GM12878 (cell line): Measurements from ENCODE around the gene METTL23. TPM values are rescaled to one million over a fixed set of nuclear protein-coding genes. Genes with fewer than 3 reads are reported as not detected.

Source experiments
- ATAC-seq: fragments of 200-7000 bp; cut with Tn5 transposase; 3 replicates; pipeline ENCODE4 v1.9.1; 2020; ENCODE audit warnings: mild to moderate bottlenecking, moderate library complexity
- BruUV-seq: library from RNA; stranded (reverse); fragments of 400-500 nt; replicated peaks from 2 replicates; lab custom pipeline; 2021; lab: Mats Ljungman, UMichigan
- CTCF ChIA-PET: fragments of 300-600 bp; sonication (Branson Sonifier 250); formaldehyde crosslinking; extraction: SDS; loops from one replicate; lab custom pipeline; 2021; ENCODE audit warnings: inconsistent platforms; lab: Yijun Ruan, JAX
- POLR2A ChIA-PET: fragments of 350-600 bp; formaldehyde crosslinking; extraction: SDS; loops from one replicate; lab custom pipeline; 2021; ENCODE audit warnings: inconsistent platforms; lab: Charles Lee
- RAD21 ChIA-PET: fragments of 300-600 bp; sonication (Branson Sonifier 250); formaldehyde crosslinking; loops from one replicate; lab custom pipeline; 2023; ENCODE audit warnings: antibody characterized with exemption; ENCODE audit not compliant: unreplicated experiment; lab: Charles Lee
- SMC1A ChIA-PET: fragments of 300-600 bp; sonication (Branson Sonifier 250); formaldehyde crosslinking; loops from one replicate; lab custom pipeline; 2023; ENCODE audit not compliant: unreplicated experiment, uncharacterized antibody; lab: Charles Lee
- DNase-seq: peaks from one replicate; pipeline ENCODE4 v3.0.0-alpha.2; 2011; ENCODE audit warnings: low read depth, low spot score
- FAIRE-seq: peaks from 3 replicates; lab custom pipeline; 2011; peaks lifted over from hg19 to GRCh38; lab: Jason Lieb, UNC
- H2AFZ ChIP-seq: 2 replicates; pipeline ENCODE4 v1.6.0; 2011; ENCODE audit warnings: low read depth, low read length, control low read depth; ENCODE audit not compliant: control insufficient read depth
- H3K27ac ChIP-seq: 2 replicates; pipeline ENCODE4 v1.5.1; 2011; ENCODE audit warnings: control low read depth; ENCODE audit not compliant: control insufficient read depth, insufficient read depth
- H3K27me3 ChIP-seq, 2 experiments: replicated peaks in 1 of 2; 2 replicates each; pipeline versions ENCODE4 v1.6.0 to v1.6.1; 2011; ENCODE audit warnings: low read length in 1 of 2; ENCODE audit not compliant: control insufficient read depth in 2 of 2, insufficient read depth in 2 of 2
- H3K36me3 ChIP-seq, 2 experiments: 2 replicates each; pipeline ENCODE4 v1.5.1; 2011; ENCODE audit warnings: low read length in 1 of 2; ENCODE audit not compliant: control insufficient read depth in 2 of 2, insufficient read depth in 2 of 2
- H3K4me1 ChIP-seq: 2 replicates; pipeline ENCODE4 v1.6.1; 2011; ENCODE audit warnings: mild to moderate bottlenecking, low read length, moderate library complexity, mixed read lengths; ENCODE audit not compliant: control insufficient read depth, insufficient read depth
- H3K4me2 ChIP-seq: 2 replicates; pipeline ENCODE4 v1.6.0; 2011; ENCODE audit warnings: control low read depth; ENCODE audit not compliant: control insufficient read depth, insufficient read depth
- H3K4me3 ChIP-seq: fragments of 200-600 bp; sonication (generic); 2 replicates; pipeline ENCODE4 v1.5.1; 2016
- H3K79me2 ChIP-seq: 2 replicates; pipeline ENCODE4 v1.6.0; 2011; ENCODE audit warnings: low read length; ENCODE audit not compliant: control insufficient read depth, insufficient read depth
- H3K9ac ChIP-seq: 2 replicates; pipeline ENCODE4 v1.8.0; 2011; ENCODE audit warnings: low read length, control low read depth, mixed read lengths; ENCODE audit not compliant: control insufficient read depth, insufficient read depth
- H3K9me3 ChIP-seq: replicated peaks from 3 replicates; pipeline ENCODE4 v1.5.1; 2011; ENCODE audit warnings: mild to moderate bottlenecking, low read length; ENCODE audit not compliant: control insufficient read depth, insufficient read depth
- H4K20me1 ChIP-seq: 2 replicates; pipeline ENCODE4 v1.6.0; 2011; ENCODE audit not compliant: control insufficient read depth, insufficient read depth
- BHLHE40 ChIP-seq, 2 experiments: fragments of 450-650 bp in 1 of 2; IDR thresholded peaks; 2 replicates each; pipeline ENCODE4 v1.6.1; 2011 to 2017; ENCODE audit warnings: low read depth in 2 of 2, borderline replicate concordance in 1 of 2, improper control_type of control experiment in 1 of 2, low read length in 1 of 2, mild to moderate bottlenecking in 1 of 2
- BMI1 ChIP-seq: fragments of 450-650 bp; IDR thresholded peaks from 2 replicates; pipeline ENCODE4 v1.6.1; 2016; ENCODE audit warnings: mild to moderate bottlenecking, moderate library complexity, borderline replicate concordance
- CREB1 ChIP-seq: IDR thresholded peaks from 2 replicates; pipeline ENCODE4 v1.6.1; 2012; ENCODE audit warnings: low read depth, mild to moderate bottlenecking, inconsistent platforms
- FOS ChIP-seq: IDR thresholded peaks from 3 replicates; pipeline ENCODE4 v1.6.1; 2011; ENCODE audit warnings: borderline replicate concordance; ENCODE audit not compliant: insufficient read length; ENCODE audit errors: extremely low read depth
- MTA3 ChIP-seq: IDR thresholded peaks from 2 replicates; pipeline ENCODE4 v1.6.1; 2012; ENCODE audit warnings: low read length, inconsistent platforms, borderline replicate concordance
- RCOR1 ChIP-seq: conservative IDR thresholded peaks from 2 replicates; pipeline ENCODE4 v1.6.1; 2012; ENCODE audit warnings: low read depth, low read length, improper control_type of control experiment
- ZNF384 ChIP-seq: IDR thresholded peaks from 2 replicates; pipeline ENCODE4 v1.6.1; 2012; ENCODE audit warnings: low read depth, mild to moderate bottlenecking, low read length, improper control_type of control experiment, borderline replicate concordance
- WGBS: methylation state at CpG from one replicate; pipeline ENCODE4 v1.1.6; 2016; ENCODE audit warnings: low lambda C conversion rate; ENCODE audit not compliant: insufficient replicate concordance, insufficient coverage; ENCODE audit errors: missing lambda C conversion rate; 5-methylcytosine and 5-hydroxymethylcytosine counted together
- in situ Hi-C: fragments of 300-500 bp; cut with MboI; formaldehyde crosslinking; loops from 9 replicates; pipeline ENCODE4 v1.14.3; 2018; ENCODE audit warnings: mixed read lengths
- intact Hi-C: fragments of 100-400 bp; cut with micrococcal nuclease; formaldehyde crosslinking; loops from one replicate; pipeline ENCODE4 v1.14.2; 2022; ENCODE audit not compliant: unreplicated experiment
- polyA plus RNA-seq, 11 experiments: library from polyadenylated mRNA; depleted of rRNA in 4 of 11; unstranded in 6 of 11; stranded (reverse) in 5 of 11; fragments of >200 nt; fragmentation: Nextera tagmentation in 4 of 11; fragmentation: Illumina TruSeq in 1 of 11; extraction: Ambion mirVana in 4 of 11; extraction: Trizol in 1 of 11; gene quantifications; 1 replicate in 1 of 11; 2 replicates in 10 of 11; pipeline versions ENCODE4 v1.2.1 to v1.2.3, GENCODE V29; 2011 to 2016; ENCODE audit warnings: inconsistent platforms in 2 of 11, missing spikeins in 2 of 11, low read depth in 1 of 11
- total RNA-seq, 4 experiments: library from RNA; depleted of rRNA in 3 of 4; stranded (reverse); fragments of >200 nt in 3 of 4; fragmentation: Illumina TruSeq in 1 of 4; extraction: Trizol in 1 of 4; gene quantifications; 2 replicates each; pipeline versions ENCODE4 v1.2.1 to v1.2.3, GENCODE V29; 2013 to 2021
- TF ChIP-seq, protein P1 (sequence below): fragments of 450-650 bp; formaldehyde crosslinking; IDR thresholded peaks from 2 replicates; pipeline ENCODE4 v1.5.0; 2022; ENCODE audit warnings: mild to moderate bottlenecking, missing genetic modification characterization
- TF ChIP-seq, protein P2 (sequence below): fragments of 450-650 bp; IDR thresholded peaks from 2 replicates; pipeline ENCODE4 v1.6.1; 2014; ENCODE audit warnings: mild to moderate bottlenecking
- TF ChIP-seq, protein P3 (sequence below): fragments of 450-650 bp; formaldehyde crosslinking; IDR thresholded peaks from 2 replicates; pipeline ENCODE4 v1.4.0; 2020; ENCODE audit warnings: mild to moderate bottlenecking, moderate library complexity
- TF ChIP-seq, protein P4 (sequence below): fragments of 450-650 bp; IDR thresholded peaks from 2 replicates; pipeline ENCODE4 v1.6.1; 2018; ENCODE audit warnings: borderline replicate concordance, mild to moderate bottlenecking; ENCODE audit not compliant: partially characterized antibody

METTL23 gene
- total and polyA plus RNA-seq, 10 of the 15 experiments (the other 5 are each of a cell fraction or from before 2014, with no cell fraction given): 25.6 to 61.5 (median 30.9) TPM

DNA sequence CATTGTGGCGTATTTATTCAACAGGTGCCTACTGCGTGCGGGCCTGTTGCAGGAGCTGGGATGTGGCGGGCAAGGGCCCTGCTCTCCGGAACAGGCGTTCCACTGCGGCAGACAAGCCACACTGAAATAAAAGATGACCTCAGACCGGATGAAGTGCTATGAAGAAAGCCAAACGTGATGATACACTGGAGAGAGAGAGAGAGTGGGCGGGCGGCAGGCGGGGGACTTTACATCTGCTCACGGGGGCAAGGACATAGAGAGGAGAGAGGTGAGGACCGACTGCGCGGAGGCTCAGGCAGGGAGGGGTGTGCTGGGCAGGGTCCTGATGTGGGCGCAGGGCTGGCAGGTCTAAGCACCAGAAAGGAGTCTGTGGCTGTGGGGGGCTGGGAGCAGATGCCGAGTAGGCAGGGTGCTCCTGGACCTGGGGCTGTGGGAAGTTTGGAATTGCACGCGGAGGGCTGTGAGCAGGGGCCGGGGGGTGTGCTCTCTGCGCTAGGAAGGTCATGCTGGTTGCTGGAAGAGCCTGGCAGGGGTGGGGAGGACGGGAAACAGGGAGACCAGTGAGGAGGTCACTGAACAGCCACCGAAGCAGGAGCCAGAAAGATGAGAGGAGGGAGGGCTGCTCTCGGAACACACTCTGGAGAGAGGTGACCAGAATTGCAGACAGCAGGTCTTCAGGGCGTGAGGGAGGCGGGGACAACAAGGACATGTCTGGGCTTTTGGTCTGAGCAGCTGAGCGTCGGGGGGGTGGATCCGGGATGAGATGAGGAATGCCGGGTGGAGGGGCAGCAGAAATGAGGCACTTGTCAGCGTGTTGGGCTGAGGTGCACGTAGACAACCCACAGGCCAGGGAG lies 25.8 kb upstream of the METTL23 start:
- intact Hi-C loops: no loop called here
- ChIA-PET CTCF (interaction anchor here (1.8 kb wide), 1 partner anchor 14 kb away, joined by 5 read pairs; no protein-coding TSS in a partner anchor), POLR2A (no interaction called here), RAD21 (no interaction called here), SMC1A (interaction anchor here (1.8 kb wide), 1 partner anchor 14 kb away, joined by 3 read pairs; no protein-coding TSS in a partner anchor)
- no peak overlapping the region for H3K4me3 ChIP-seq
- no peaks in the 10 kb centered on the region for H3K79me2 ChIP-seq
- no peak for FAIRE-seq
- H3K27ac ChIP-seq: no peak overlapping the region
- peaks cover 17% of the 10 kb centered on the region for H3K4me1 ChIP-seq
- no peak overlapping the region for H3K9ac ChIP-seq
- no peaks in the 10 kb centered on the region for H4K20me1 ChIP-seq
- no peak for DNase-seq
- no TSS peak for BruUV-seq
- in situ Hi-C loops: no loop called here
- WGBS: 70% methylated on average over 33 of the region's 33 CpGs
- ATAC-seq: peak; percentile 27
- H3K9me3 ChIP-seq: no peaks in the 10 kb centered on the region
- no peaks in the 10 kb centered on the region for H3K36me3 ChIP-seq
- H3K27me3 ChIP-seq: no peaks in the 10 kb centered on the region; a peak in 1 of 4 replicates
- no peak overlapping the region for H2AFZ ChIP-seq
- no peak overlapping the region for H3K4me2 ChIP-seq
- peak; percentile 50 for TF ChIP-seq CREB1
- TF ChIP-seq, protein P1, sequence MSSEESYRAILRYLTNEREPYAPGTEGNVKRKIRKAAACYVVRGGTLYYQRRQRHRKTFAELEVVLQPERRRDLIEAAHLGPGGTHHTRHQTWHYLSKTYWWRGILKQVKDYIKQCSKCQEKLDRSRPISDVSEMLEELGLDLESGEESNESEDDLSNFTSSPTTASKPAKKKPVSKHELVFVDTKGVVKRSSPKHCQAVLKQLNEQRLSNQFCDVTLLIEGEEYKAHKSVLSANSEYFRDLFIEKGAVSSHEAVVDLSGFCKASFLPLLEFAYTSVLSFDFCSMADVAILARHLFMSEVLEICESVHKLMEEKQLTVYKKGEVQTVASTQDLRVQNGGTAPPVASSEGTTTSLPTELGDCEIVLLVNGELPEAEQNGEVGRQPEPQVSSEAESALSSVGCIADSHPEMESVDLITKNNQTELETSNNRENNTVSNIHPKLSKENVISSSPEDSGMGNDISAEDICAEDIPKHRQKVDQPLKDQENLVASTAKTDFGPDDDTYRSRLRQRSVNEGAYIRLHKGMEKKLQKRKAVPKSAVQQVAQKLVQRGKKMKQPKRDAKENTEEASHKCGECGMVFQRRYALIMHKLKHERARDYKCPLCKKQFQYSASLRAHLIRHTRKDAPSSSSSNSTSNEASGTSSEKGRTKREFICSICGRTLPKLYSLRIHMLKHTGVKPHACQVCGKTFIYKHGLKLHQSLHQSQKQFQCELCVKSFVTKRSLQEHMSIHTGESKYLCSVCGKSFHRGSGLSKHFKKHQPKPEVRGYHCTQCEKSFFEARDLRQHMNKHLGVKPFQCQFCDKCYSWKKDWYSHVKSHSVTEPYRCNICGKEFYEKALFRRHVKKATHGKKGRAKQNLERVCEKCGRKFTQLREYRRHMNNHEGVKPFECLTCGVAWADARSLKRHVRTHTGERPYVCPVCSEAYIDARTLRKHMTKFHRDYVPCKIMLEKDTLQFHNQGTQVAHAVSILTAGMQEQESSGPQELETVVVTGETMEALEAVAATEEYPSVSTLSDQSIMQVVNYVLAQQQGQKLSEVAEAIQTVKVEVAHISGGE (CRISPR knock-in tag): no peak
- TF ChIP-seq ZNF384: no peak
- TF ChIP-seq BHLHE40 (IDR thresholded peaks at IDR 0.05; ENCODE audit: borderline replicate concordance in 1 of 2, low read depth in 2 of 2, low read length in 1 of 2): peak in 1 of 2 experiments; percentile 35; a peak in 1 of 4 replicates
- no peak for TF ChIP-seq FOS
- no peak for TF ChIP-seq MTA3
- TF ChIP-seq, protein P2, sequence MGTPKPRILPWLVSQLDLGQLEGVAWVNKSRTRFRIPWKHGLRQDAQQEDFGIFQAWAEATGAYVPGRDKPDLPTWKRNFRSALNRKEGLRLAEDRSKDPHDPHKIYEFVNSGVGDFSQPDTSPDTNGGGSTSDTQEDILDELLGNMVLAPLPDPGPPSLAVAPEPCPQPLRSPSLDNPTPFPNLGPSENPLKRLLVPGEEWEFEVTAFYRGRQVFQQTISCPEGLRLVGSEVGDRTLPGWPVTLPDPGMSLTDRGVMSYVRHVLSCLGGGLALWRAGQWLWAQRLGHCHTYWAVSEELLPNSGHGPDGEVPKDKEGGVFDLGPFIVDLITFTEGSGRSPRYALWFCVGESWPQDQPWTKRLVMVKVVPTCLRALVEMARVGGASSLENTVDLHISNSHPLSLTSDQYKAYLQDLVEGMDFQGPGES: no peak
- TF ChIP-seq, protein P3, sequence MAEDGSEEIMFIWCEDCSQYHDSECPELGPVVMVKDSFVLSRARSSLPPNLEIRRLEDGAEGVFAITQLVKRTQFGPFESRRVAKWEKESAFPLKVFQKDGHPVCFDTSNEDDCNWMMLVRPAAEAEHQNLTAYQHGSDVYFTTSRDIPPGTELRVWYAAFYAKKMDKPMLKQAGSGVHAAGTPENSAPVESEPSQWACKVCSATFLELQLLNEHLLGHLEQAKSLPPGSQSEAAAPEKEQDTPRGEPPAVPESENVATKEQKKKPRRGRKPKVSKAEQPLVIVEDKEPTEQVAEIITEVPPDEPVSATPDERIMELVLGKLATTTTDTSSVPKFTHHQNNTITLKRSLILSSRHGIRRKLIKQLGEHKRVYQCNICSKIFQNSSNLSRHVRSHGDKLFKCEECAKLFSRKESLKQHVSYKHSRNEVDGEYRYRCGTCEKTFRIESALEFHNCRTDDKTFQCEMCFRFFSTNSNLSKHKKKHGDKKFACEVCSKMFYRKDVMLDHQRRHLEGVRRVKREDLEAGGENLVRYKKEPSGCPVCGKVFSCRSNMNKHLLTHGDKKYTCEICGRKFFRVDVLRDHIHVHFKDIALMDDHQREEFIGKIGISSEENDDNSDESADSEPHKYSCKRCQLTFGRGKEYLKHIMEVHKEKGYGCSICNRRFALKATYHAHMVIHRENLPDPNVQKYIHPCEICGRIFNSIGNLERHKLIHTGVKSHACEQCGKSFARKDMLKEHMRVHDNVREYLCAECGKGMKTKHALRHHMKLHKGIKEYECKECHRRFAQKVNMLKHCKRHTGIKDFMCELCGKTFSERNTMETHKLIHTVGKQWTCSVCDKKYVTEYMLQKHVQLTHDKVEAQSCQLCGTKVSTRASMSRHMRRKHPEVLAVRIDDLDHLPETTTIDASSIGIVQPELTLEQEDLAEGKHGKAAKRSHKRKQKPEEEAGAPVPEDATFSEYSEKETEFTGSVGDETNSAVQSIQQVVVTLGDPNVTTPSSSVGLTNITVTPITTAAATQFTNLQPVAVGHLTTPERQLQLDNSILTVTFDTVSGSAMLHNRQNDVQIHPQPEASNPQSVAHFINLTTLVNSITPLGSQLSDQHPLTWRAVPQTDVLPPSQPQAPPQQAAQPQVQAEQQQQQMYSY (CRISPR knock-in tag): no peak
- TF ChIP-seq RCOR1: no peak
- TF ChIP-seq BMI1: no peak
- TF ChIP-seq, protein P4, sequence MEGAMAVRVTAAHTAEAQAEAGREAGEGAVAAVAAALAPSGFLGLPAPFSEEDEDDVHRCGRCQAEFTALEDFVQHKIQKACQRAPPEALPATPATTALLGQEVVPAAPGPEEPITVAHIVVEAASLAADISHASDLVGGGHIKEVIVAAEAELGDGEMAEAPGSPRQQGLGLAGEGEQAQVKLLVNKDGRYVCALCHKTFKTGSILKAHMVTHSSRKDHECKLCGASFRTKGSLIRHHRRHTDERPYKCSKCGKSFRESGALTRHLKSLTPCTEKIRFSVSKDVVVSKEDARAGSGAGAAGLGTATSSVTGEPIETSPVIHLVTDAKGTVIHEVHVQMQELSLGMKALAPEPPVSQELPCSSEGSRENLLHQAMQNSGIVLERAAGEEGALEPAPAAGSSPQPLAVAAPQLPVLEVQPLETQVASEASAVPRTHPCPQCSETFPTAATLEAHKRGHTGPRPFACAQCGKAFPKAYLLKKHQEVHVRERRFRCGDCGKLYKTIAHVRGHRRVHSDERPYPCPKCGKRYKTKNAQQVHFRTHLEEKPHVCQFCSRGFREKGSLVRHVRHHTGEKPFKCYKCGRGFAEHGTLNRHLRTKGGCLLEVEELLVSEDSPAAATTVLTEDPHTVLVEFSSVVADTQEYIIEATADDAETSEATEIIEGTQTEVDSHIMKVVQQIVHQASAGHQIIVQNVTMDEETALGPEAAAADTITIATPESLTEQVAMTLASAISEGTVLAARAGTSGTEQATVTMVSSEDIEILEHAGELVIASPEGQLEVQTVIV: no peak
